Heart left ventricle (tissue), 13 donors: ENCODE measurements around the gene PMEPA1.

Experiments
- POLR2A ChIP-seq, 2 donors: fragments of 450-650 bp; IDR thresholded peaks; one replicate each; pipeline ENCODE4 v1.6.1; 2017; ENCODE audit warnings: antibody characterized with exemption in 2 of 2, mild to moderate bottlenecking in 2 of 2, moderate library complexity in 2 of 2
- TF ChIP-seq, protein P1 (sequence below), 12 donors: fragments of 200-600 bp; sonication (generic) in 4 of 12; IDR thresholded peaks; one replicate each; pipeline versions ENCODE4 v1.5.0 to v1.8.0; 2018 to 2022; ENCODE audit warnings: antibody characterized with exemption in 12 of 12, mild to moderate bottlenecking in 5 of 12
- donor health status: ischemic (EF 13 %, LVEDD 7.1; RV severe dilation, severe dysfunction).
- donor health status: DM: no; HTN: yes; CAD: no.
- donor health status: DM: no; HTN: no; CAD: no.
- donor health status: ischemic (EF 25% LVEDD 6.9; RV normal size, moderate dysfunction).
- donor health status: ischemic (EF 25% LVEDD 5.7; RV mildly dilated, moderate dysfunction).
- donor health status: ischemic (EF 35%, LVEDD 5.7; RV mildly dilated, moderate dysfunction).
- donor health status: nonischemic (EF 11% LVEDD 7.7; RV severe dilation, severe dysfunction).
- donor health status: DM: yes; HTN: yes; CAD: no.
- donor health status: PGD.
- donor health status: ischemic (EF 29% LVEDD 5.4; RV normal size, mild dysfunction).
- donor health status: nonischemic (EF 23%, LVEDD 6.1; RV moderate dilation, normal function).

DNA sequence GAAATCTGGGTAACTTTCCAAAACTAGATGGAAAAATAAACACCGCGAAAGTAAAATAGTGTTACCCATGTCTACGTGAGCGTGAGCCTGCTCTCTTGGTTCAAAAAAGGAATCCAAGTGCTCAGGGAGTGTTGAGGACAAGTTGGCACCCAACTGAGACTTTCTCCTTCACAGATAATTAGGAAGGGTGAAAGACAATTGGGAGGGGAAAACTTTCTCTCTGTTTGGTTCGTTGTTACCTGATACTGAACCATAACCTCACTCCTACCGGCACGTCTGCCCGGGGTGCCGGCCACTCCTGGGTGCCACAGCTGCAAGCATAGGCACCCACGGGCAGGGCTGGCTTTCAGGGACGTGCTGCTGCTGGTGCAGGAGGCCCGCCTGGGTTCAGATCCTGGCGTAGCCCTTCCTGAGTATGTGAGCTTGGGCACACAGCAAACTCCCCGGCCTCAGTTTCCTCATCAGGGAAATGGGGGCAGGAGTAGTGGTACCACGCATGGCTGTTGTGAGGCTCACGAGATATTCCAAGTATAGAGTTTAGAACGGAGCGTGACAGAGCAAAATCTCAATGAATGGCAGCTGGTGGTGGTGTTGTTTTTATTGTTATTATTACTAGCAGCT, 38.2 kb upstream of the PMEPA1 start:
- TF ChIP-seq, protein P1, sequence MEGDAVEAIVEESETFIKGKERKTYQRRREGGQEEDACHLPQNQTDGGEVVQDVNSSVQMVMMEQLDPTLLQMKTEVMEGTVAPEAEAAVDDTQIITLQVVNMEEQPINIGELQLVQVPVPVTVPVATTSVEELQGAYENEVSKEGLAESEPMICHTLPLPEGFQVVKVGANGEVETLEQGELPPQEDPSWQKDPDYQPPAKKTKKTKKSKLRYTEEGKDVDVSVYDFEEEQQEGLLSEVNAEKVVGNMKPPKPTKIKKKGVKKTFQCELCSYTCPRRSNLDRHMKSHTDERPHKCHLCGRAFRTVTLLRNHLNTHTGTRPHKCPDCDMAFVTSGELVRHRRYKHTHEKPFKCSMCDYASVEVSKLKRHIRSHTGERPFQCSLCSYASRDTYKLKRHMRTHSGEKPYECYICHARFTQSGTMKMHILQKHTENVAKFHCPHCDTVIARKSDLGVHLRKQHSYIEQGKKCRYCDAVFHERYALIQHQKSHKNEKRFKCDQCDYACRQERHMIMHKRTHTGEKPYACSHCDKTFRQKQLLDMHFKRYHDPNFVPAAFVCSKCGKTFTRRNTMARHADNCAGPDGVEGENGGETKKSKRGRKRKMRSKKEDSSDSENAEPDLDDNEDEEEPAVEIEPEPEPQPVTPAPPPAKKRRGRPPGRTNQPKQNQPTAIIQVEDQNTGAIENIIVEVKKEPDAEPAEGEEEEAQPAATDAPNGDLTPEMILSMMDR (IDR thresholded peaks at IDR 0.05) = no peak
- TF ChIP-seq POLR2A (IDR thresholded peaks at IDR 0.05) = no peak
